Occipital lobe (tissue), 2 donors: ENCODE results near the gene FAM171A1. TPM values are rescaled to one million over a fixed set of nuclear protein-coding genes. Genes with fewer than 3 reads are reported as not detected.
"Not testable (repeated sequence)": the region's sequence is repeated elsewhere in the genome, so short reads cannot be mapped to it uniquely, and the experiment has no call there.

ENCODE experiments used
- DNase-seq: peaks from one replicate; lab custom pipeline; 2025; lab: John Stamatoyannopoulos, UW
- total RNA-seq: library from RNA; depleted of rRNA; stranded (reverse); fragments of >200 nt; gene quantifications from one replicate; pipeline ENCODE4 v1.2.3, GENCODE V29; 2014

Gene FAM171A1
- total RNA-seq, 1 donor from 2014 or later, result 31.2 TPM

DNA sequence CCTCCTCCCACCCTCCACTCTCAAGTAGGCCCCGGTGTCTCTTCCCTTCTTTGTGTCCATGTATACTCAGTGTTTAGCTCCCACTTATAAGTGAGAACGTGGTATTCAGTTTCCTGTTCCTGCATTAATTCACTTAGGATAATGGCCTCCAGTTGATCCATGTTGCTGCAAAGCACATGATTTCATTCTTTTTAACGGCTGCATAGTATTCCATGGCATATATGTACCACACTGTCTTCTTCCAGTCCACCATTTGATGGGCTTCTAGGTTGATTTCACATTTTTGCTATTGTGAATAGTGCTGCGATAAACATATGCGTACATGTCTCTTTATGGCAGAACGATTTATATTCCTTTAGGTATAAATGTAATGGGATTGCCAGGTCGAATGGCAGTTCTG lies 51.0 kb downstream of the FAM171A1 start:
- no peak for DNase-seq

DNA sequence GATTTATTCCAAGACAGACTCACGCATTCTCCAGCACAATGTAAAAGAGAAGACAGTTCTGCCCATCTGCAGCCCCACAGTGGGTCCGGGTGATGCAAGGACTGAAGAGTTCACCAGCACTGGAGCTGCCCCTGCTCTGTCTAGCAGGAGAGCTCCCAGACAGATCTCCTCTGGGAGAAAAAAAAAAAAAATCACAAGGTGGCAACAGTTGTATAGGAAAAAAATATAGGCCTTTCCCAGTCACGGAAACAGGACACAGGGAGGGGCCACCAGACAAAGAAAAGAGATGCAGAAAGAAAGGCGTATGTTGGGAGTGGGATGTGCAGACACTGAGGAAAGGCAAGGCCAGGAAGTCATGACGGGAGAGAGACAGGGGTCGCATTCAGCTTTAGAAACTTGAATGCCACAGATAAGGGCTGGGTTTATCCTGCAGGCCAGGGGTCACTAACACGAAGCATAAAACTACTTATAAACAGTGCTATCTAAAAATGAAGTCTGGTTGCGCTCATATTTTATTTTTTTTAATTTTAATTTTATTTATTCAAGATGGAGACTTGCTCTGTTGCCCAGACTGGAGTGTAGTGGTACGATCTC lies 54.1 kb downstream of the FAM171A1 start:
- DNase-seq, result no peak

DNA sequence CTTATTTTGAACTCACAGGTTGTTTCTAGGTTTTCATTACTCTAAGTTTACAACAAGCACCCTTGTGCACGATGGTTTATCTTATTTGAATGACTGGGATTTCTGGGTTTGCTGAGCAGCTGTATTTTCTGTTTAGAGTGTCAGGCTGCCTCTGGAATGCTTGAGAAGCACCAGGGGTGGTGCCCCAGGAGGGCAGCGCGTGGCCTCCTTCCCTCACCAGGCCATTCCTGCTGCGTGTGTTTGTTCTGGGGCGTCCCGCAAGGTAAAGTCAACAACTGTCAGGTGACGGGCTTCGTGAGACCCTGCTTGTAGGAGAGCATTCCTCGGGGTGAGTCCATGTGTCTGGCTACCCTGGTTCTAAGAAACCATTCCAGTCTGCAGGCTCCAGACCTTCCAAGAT lies 54.9 kb downstream of the FAM171A1 start:
- DNase-seq, result no peak

DNA sequence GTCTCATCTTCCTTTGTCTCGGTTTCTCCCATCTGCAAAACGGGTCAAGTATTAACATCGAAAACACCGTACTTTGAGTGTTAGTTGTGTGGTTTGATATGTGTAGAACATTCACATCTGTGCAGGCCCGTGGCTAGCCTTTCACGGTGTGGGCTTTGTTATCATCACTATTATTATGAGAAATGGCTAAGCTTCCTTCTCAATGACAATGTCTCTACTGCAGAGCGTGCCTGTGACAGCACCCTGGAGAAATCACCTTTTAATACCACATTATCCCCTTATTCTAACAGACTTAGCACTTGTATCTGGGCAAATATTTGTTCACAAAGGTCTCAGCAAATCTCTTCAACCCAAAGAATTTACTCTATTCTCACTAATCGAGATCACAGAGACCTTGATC lies 55.8 kb downstream of the FAM171A1 start:
- no peak for DNase-seq

DNA sequence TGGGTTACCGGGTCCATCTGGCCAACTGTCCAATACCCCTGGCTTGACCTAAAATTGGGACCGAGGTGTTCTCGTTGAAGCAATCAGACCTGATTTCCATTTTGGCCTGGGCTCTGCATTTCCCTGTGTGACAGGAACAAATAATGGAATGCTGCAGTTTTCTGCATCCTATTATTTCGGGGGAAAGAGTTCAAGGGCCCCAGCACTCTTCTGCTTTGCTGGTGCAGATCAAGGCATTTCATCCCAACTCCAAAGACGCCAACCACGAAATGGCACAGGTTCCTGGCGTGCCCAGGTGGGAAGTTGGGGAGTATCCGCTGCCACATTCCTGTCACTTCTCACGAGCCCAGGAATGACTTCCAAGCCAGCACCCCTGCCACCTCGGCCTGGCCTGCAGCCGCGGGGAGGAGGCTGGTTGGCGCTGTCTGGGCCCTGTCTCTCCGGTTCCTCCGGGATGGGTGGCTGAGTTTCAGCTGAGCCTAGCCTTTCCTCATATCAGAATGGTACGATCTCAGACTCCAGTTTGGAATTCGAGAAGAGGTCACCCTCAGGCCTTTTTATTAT lies 56.5 kb downstream of the FAM171A1 start:
- DNase-seq, result no peak

DNA sequence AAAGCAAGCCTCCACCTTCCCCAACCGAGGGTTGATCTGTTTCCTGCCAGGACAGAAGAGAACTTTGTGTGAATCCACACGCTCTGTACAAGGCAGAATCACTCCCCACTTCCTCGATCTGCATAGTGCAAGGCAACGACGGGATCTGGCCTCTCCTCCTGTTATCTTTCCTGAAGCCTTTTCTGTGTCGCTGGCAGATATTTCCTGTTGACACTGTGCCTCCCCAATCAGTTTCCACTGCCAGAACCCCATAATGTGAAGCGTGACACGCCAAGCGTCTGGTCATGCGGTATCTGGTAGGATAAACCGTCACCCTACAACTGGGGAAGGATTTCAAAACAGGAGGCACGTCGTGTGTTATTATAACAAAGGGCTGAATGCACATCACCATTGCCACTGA lies 57.2 kb downstream of the FAM171A1 start:
- DNase-seq, result peak; percentile 67

DNA sequence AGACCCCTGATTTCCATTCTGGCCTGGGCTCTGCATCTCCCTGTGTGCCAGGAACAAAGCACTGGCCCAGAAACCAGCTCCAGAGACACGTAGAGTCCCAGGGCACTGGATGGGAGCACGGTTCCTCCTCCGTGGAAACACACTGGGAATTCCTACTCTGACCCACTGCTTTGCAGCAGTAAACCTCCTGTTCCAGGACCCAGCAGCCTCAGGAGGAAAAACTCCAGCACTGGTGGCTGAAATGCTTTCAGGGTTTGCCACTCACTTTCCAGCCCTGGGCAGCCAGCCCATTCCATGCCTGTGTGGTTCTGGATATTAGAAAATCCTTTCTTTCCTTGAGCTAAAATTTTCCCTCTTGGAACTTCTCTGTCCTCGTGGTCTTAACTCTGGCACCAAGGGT lies 58.0 kb downstream of the FAM171A1 start:
- peak; percentile 17 for DNase-seq

DNA sequence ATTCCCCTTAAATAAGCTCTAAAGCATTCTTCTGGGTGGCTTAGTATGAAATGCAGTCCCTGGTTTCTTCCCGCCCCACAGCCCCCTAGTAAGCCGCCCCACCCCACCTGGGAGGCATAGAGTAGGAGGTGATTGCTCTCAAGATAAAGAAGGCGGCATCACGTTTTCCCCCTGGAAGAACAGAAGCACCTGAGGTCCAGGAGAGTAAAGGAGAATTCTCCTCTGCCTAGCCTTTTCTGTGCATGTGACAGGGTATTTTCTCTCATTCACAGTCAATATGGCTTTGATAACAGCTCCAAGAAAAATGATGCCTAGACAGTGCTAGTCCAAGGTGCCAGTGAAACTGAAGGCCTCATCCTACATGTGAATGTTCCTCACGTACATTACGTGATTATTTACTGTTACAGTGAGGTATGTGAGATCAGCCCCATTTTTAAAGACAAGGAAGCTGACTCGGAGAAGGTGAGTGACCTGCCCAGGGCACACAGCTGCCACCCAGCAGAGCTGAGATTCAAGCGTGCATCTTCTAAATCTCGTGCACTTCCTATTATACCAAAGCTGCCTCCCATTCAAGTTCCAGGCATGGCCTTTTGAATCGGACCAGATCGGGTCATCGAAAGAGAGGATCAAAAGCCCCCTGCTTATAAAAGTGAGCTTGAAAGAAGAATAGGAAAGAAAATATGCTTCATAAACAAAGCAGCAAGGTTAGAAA lies 59.4 kb downstream of the FAM171A1 start:
- DNase-seq, result no peak

DNA sequence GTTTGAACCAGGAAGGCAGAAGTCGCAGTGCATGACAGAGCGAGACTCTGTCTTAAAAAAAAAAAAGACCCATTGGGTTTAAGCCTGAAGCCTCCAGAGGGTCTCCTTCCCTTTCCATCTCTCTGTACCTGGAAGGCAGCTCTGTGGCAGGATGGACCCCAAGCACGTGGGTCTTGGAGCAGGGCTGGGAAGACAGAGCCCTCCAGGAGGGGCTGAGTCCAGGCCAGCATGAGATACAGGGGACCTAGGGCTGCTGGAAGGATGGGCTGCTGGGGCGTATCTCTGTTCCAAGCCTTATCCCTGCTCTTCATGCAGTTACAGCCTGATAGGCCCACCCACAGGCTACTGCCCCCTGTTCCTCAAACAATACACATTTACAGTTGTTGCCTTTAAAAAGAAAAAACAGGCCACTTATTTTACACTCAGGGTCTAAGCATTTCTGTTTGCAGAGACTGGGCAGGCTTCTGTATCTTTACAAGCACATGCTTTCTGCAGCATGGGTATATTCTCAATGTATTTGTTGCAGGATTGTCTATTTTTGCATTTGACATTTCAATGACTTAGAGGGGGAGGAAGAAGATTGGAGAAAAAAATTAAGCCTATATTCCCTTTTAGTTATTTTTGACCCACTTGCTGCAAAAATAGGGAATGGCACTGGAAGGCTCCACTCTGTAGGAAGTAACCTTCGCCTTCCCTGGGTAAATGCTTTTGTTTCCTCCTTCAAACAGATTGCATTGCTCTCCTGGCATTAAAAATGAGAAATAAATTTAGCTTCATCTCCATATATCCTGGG lies 60.1 kb downstream of the FAM171A1 start:
- no peak for DNase-seq

DNA sequence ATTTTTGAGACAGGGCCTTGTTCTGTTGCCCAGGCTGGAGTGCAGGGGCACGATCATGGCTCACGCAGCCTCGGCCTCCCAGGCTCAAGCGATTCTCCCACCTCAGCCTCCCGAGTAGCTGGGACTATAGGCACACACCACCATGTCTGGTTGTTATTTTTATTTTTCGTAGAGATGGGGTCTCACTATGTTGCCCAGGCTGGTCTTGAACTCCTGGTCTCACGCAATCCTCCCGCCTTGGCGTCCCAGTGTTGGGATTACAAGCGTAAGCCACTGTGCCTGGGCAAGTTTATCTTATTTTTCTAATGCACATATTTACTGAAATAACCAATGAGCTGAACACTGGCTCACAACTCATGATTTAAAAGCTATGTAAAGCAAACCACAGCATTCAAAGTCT lies 61.9 kb downstream of the FAM171A1 start:
- no peak for DNase-seq

DNA sequence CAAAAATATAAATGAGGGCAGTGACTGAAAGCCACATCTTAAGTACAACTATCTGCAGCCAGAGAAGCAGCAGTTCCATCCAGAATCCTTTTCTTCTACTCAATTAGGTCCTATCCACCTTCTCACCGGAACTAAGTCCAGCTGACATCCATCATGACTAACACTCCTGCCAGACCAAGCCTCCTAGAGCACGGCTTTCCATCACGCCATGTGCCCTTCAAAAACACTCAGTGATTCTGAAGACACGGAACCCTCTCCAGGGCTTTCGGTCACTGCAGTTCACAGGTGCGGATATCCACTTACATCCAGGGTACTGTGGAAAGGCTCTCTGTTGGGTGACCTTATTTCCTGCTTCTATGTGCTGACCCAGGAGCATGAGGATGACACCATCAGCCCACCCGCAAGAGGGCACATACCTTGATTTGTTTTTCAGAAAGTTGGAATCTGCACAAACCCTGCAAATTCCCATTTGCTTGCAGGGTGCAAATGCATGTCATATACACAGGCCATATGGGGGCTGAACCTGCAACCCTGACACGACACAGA lies 64.3 kb downstream of the FAM171A1 start:
- no peak for DNase-seq

DNA sequence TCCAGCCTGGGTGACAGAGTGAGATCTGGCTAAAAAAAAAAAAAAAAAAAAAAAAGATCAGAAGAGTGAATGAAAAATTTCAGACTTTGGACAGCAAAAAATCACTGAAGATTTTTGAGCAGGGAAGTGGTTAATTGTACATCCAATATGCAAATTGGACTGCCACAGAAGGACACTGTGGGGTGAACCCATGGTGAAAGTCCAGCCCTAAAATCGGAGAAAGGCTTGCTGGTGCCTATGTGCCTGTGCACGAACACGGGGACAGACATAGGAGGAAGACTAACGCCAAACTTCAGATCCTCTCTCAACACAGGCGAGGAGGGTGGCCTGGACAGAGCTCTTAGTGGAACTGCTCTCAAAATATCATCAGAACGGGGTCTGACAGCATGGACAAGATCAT lies 65.5 kb downstream of the FAM171A1 start:
- DNase-seq, result no peak

DNA sequence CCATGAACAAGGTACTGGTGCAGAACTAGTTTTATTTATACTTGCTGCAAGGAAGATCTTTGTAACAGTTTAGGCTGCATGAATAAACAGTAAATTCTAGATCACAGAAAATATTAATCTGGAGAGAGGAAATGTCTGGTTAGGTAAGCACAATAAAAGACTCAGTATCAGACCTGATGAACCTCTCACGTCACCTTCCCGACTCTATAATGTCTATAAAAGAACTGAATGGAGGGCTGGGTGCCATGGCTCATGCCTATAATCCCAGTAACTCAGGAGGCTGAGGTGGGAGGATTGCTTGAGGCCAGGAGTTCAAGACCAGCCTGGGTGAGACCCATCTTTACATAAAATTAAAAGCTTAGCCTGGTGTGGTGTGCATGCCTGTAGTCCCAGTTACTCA lies 65.9 kb downstream of the FAM171A1 start:
- DNase-seq, result no peak

DNA sequence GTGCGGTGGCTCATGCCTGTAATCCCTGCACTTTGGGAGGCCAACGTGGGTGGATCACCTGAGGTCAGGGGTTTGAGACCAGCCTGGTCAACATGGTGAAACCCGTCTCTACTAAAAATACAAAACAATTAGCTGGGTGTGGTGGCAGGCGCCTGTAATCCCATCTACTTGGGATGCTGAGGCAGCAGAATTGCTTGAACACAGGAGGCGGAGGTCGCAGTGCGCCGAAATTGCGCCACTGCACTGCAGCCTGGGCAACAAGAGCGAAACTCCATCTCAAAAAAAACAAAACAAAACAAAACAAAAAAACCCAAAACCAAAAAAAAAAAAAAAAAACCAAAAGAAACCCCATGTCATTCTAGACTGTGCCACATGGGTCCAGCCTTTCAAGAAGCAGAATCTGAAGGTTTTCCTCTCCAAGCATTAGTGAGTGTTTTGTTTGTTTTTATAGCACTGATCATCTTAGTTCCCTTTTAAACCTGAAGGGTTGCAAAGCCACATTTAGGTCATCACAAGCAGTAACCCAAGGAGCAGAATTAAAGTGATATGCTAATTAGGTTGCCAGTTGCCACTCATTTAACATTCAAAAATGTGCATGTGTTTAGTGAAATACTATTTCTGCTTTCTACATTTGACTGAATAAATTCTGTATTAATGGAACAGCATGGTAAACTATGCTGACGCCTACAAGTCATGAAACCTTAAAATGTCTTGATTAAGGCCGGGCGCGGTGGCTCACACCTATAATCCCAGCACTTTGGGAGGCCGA lies 68.7 kb downstream of the FAM171A1 start:
- DNase-seq, result not testable (repeated sequence)

DNA sequence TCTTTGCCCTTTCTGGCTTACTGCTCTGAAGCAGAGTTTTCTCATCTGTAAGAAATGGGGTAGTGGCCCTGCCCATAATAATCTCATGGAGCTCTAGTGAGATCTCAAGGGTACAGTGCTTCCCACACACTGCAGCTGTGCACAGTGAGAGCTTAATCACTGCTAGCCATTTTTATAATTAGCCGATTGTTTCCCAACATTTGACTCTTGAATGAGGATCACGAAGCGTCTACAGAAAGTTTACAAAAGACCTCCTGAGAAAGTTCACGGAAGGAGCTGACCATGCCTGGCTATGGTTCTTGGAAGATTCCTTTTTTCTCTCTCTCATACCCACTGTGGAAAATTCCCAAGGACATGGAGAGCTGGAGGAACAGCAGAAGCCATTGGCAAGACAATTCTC lies 70.4 kb downstream of the FAM171A1 start:
- no peak for DNase-seq

DNA sequence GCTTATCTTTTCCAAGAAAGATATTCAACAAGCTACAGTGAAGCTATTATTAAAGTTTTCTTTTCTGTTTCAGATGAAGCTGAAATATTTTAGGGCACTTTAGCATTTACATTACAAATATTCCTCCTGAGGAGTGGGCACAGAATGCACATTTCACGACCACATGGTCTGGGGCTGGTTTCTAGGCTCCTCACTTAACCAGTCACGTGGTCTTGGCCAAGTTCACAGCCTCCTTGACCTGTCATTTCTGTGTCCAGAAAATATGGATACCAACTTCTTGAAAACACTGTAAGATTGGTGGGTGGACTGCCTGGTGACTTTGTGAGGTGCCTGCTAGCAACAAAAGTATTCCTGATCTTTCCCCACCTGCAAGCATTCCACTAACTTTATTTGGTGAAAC lies 70.9 kb downstream of the FAM171A1 start:
- no peak for DNase-seq

DNA sequence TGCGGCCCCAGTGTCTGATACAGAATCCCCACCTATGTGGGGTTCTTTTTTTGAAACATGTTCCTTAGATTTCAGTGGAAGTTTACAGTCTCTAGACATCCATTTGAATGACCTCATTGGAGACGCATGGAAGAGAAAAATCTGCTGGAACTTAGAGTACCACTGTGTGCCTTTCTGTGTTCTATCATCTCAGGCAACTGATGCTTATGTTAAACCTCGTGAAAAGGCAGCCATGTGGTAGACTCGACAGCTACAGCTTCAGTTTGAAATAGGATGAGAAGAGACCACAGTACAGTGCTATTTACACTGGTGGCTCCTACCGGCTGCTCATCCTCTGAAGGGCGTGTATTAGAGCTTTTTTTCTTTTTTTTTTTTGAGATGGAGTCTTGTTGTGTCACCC lies 74.4 kb downstream of the FAM171A1 start:
- no peak for DNase-seq

DNA sequence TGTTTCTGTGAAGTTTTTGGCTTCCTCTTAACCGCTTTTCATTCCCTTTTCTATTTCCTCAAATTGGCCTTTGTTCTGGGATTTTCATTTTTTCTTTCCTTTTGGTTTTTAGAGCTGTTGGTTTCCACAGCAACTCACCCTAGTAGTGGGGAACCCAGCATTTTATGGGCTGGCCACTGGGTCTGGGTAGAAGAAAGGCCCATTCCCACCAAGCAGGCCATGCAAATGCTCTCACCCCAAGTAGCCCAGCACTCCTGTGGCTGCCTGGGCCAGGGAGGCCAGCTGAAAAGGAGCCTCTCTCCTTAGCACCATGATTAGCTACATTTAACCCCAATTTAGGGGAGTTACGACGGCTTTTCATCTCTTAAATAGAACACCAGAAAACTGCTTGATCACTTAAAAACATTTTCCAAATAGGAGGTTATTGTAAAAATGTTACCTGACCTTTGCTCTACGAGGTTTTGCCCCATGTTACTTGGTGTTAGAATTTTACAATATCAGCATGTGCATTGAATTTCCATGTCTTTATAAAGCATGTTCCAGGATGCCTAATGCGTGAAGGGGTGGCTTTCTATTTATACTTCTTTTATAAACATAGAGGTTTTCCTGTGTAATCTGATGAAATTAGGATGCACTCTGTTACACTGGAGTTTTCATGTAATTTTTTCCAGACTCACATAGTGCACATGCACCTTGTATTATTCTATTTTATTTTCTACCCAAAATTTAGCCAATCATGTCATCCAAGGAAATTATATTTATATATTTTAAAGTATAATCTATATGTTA lies 75.4 kb downstream of the FAM171A1 start:
- no peak for DNase-seq

DNA sequence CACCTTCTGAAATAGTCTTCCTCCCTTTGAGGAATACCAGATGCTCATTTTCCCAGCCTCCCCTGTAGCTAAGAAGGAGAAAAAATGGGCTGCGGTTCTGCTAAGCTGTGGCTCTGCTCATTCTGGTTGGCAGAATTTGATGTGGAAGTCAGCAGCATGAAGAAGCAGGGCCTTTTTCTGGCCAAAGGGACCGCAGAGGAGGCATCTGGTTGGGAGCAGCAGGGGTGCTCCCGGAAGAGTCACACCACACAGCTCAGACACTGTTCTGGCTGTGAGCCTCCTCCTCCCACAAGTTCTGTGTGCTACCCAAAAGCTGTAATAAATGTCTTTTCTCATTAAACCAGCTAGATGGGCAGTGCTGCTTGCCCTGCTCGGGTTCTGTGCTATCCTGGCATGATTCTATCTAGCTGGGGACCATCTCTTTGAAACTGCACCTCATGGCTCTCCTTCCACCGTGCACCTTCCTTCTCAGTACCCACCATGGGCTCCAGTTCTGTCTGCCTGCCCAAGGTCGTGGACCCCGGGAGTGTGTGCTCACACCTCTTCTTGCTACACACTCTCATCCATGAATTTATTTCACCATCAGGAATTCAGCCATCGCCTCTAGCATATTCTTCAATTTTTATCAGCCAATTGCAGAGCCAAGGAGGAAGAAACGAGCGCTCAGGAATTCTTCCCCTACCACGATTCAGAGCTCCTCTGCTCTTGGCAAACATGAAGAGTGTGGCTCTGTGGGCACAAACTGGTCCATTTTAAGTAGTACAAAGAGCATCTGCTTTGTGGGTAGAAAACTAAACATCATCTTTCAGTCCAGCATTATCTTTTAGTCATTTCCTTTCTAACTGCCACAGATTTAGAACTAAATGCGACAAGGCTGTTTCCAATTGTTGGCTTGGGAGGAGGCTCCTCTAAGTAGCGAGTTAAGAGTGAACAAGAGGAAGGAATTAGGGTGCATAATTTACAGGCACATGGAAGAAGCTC lies 76.9 kb downstream of the FAM171A1 start:
- DNase-seq, result peak; percentile 78
